T47D (cell line): ENCODE data around the gene FBXO31.
"Not testable (repeated sequence)": the region's sequence is repeated elsewhere in the genome, so short reads cannot be mapped to it uniquely, and the experiment has no call there.

Source experiments
- DNase-seq, 2 experiments: peaks; one replicate each; pipeline versions ENCODE4 v3.0.0 to v3.0.0-alpha.2; 2011 to 2012; ENCODE audit warnings: low read depth in 1 of 2, low spot score in 1 of 2
- JUND ChIP-seq: IDR thresholded peaks from 2 replicates; pipeline ENCODE4 v1.6.1; 2012; ENCODE audit warnings: low read depth
- in situ Hi-C: cut with HindIII; loops from 2 replicates; pipeline ENCODE4 v1.10.0; 2016; ENCODE audit warnings: low sequenced_read_pairs, low pct_unique_long_range_greater_than_20kb

FBXO31 gene

DNA sequence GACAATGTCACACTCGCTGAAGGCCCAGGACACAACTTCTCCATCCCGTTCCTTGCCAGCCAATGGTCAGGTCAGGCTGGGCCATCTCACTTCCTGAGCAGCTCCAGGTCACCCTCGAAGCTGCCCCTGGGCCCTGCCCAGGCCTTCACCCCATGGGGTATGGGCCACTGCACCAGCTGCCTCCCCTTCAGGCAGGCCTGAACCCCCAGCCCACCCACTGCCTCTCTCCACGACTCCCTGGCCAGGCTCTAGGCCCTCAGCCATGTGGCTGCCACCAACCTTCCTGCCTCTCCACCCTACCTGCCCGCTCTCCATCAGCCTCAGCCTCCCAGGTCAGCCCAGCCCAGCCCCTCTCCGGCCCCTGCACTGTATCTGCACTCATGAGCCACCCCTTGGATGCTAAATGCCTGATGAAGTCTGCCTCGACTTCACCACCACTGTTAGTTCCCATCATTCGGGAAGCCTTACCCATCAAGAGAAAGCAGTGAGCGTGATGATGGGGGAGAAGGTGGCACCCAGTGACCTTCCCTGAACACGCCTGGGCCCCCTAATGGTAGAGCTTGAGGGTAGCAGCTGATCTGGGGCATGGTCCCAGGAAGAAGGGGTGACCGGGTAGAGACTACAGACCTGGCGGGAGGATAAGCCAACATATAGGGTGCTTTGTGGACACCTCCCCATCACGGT is 35.5 kb downstream of the FBXO31 start:
- TF ChIP-seq JUND: no peak
- in situ Hi-C loops: no loop called here
- no peak for DNase-seq

DNA sequence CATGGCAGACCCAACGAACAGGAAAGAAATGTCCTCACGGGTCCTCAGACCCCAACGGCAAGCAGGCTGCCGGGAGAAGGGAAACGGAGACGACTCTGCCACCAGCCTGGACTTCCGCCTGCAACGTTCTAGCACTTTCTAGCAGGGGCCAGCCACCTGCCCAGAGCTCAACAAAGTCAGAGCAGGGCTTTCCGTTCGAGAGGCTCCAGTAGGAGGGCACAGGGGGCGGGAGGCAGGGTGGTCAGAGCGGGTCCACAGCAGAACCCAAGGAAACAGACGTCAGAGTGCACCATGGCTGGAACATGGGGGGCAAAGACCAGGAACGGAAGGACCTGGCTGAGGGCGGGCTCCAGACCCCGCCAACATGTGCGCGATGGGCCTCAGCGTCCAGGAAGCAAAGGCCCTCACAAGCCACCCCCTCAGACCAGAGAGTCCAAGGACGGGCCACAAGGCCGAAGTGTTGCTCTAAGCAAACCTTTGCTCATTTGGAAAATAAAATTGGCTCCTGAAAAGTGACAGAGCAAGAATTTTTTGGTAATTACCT is 37.0 kb downstream of the FBXO31 start:
- DNase-seq: no peak
- in situ Hi-C loops: no loop called here
- no peak for TF ChIP-seq JUND

DNA sequence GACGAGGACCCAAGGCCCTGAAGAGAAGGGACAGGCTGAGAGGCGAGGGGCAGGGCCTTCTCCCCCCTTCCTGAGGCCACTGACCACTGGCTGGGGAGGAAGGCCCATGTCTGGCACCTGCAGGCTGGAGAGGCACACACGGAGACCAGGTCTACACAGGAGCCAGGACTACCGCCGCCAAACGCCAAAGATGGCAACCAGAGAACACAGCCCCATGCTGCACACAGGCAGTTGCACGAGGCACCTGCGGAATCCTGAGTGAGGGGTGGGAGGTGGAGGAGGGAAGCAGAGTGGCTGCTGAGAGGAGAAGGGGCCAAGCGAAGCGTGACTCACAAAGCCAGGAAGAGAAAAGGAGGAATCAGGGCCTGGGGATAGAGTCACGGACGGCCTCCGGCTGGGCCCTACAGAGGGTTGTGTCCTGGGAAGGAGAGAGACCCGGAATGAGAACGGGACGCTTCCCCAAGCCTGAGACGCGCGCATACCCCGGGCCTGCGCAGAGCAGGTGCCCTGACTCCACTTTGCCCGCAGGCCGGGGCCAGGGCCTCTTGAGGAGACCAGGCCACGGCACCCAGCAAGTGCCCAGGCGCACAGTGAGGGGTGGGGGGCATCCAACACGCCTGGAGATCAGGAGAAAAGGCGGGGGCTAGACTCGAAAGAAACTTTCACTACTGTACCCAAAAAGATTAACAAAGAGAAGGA is 37.7 kb downstream of the FBXO31 start:
- in situ Hi-C loops: no loop called here
- TF ChIP-seq JUND: no peak
- no peak for DNase-seq

DNA sequence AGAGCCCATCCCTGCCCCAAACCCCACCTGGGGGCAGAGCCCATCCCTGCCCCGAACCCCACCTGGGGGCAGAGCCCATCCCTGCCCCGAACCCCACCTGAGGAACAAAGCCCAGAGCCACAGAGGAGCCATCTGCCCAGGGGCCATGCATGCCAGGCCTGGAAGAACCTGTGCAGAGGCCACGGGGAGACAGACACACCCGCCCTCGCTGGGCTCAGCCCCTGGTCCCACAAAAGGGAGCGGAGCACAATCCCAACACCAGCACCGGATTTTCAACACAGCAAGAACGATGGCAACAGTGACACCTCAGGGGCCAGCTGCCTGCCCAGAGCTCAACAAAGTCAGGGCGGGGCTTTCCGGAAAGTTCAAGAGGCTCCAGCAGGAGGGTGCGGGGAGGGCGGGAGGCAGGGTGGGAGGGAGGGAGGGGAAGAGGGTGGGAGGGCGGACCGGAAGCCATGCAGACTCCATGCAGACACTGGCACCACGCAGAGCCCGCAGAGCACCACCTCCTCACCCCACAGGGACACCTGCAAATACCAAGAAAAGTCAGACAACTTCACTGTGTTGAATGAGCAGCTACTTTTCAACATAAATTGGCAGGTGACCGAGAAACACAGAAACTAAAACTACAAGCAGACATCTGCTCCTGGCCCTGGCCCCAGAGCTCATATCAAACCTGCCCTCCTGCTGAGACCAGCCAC is 38.5 kb downstream of the FBXO31 start:
- no peak for TF ChIP-seq JUND
- no peak for DNase-seq
- in situ Hi-C loops: no loop called here

DNA sequence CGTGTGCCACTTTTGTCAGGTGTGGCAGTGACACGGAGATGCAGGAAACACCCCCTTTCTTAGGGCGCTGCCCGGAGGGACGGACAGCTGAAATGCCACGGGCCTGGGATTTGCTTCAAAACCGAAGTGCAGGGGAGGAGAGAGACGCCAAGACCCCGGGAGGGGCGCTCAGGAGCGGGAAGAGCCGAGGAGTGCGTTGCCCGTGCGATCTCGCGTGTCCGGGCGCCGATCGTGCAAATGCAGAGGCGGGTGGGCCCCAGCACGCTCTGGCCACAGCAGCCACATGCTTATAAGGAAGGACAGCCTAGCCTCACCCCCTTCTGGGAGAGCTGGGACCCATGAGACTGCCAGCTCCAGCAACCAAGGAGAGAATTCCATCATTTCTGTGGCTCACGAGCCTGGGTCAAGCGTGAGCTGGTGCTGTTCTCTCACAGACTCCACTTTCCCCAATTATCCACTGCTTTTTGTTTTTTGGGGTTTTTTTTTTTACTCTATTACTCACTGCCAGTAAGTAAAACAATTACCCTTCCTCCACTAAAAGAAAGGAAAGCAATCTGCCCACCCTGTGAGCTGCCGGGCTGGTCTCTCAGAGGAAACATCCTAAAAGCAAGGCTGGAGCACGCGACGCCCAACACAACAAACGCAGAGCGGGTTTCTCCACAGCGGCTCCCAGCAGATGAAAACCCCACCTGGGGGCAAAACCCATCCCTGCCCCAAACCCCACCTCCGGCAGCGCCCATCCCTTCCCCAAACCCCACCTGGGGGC is 39.2 kb downstream of the FBXO31 start:
- in situ Hi-C loops: no loop called here
- no peak for DNase-seq
- no peak for TF ChIP-seq JUND

DNA sequence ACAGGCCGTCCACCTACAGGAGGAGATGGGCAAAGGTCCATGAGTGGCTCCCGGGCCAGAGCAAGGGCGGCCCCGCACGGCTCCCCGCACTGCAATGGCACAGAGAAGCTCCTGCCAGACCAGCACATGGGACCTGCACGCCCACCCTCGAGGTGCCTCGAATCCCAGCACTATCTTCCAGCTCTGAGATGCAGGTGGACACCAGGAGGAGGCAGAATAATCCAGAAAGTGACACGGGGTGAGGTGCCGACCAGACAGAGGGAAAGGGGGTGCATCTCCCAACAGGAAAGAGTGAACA is 39.9 kb downstream of the FBXO31 start:
- DNase-seq: no peak
- TF ChIP-seq JUND: no peak
- in situ Hi-C loops: no loop called here

DNA sequence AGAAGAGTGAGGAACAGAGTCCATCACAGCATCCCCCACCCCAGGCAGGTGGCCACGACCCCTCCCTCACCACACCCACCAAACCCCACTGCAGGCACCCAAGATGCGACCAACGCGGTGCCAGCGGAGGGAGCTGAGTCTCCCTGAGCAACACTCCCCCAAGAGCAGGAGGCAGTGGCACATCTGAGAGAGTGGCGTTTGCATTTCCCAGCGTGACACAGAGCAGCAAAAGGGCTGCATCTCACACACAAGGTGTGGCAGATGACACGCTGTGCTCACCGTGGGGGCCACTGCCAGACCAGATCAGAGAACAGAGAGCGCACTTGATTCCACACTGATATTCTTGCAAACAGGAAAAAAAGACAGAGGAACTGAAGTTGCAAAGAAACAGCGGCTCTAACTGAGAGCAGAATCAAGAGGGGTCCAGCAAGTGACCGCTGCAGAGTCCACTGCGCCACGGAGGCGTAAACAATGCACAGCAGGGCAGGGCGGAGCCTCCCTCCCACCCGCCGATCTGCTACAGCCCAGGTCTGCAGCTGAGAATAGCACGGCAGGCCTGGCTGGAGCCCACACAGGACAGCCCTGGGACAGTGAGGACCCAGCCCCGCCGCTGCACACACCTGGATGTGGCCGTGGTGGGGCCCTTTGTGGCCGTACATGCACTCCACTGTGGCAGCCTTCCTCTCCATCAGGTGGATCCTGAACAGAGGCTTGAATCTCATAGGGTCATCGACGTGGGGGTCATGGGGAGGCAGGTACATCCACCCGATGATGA is 40.4 kb downstream of the FBXO31 start:
- no peak for TF ChIP-seq JUND
- no peak for DNase-seq
- in situ Hi-C loops: no loop called here

DNA sequence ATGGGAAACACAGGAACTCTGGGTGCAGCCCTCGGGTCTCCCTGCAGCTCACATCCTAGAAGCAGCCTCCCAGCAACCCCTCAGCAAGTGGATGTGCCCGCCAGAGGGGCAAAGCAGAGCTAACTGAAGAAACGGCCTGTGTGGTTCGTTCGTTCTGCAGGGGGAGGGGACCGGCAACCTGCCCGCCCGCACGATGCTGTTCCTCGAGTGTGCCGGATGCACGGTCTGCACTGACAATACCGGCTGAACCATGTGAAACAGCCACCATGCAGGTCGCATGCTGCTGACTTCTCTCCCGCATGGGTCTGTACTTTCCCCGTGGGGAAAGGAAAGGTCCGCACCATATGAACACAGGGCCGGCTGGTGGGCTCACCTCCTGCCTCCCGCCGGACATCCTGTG is 41.1 kb downstream of the FBXO31 start:
- DNase-seq: no peak
- TF ChIP-seq JUND: no peak
- in situ Hi-C loops: no loop called here

DNA sequence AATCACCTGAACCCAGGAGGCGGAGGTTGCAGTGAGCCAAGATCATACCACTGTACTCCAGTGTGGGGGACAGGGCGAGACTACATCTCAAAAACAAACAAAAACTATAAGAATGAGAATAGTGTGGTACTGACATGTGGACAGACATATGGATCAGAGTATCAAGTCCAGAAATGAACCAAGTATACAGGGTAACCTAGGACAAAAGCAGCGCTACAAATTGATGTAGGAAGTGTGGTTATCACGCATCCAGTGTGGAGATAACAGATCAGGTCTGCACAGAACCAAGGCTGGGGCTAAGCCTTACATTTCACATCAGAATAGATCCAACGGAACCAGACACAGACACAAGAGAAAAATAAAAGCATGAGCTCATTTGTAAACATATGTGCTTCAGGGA is 43.4 kb downstream of the FBXO31 start:
- TF ChIP-seq JUND: no peak
- in situ Hi-C loops: no loop called here
- no peak for DNase-seq

DNA sequence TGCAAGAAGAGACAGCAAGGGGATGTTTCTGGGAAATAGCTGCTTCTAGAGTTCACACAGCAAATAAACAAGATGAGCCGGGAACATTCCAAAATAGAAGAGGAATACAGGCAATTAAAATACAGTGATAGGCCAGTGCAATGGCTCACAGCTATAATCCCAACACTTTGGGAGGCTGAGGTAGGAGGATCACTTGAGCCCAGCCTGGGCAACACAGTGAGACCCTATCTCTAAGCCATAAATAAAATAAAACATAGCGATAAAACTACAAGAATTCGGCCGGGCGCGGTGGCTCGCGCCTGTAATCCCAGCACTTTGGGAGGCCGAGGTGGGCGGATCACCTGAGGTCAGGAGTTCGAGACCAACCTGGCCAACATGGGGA is 43.9 kb downstream of the FBXO31 start:
- in situ Hi-C loops, DNase-seq: not testable (repeated sequence)

DNA sequence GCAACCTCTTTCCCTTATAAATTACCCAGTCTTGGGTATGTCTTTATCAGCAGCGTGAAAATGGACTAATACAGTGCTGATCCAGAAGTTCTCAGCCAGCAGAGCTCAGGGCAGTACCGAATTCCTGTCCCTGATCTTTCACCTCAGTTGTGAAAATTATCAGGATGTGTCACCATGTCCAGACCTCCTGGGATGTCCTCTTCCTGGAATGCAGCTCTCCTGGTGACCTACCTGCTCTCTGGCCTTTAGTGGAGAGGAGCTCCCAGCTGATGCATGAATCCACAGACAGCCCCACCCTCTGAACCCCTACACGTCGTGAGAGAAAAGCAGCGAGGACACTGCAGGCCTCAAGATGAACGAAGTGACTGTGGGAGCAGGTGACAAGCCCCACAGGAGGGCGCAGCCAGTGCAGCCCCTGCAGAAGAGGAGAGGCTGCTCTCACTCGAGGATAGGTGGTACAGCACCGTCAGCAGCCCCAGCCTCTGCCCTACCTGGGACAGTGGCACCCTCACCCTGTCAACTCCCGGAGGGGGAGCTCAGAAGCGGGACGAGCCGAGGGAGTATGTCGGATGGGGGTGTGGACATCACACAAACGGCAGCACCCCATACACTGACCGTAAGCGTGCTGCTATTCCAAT is 44.4 kb downstream of the FBXO31 start:
- no peak for TF ChIP-seq JUND
- no peak for DNase-seq
- in situ Hi-C loops: no loop called here

DNA sequence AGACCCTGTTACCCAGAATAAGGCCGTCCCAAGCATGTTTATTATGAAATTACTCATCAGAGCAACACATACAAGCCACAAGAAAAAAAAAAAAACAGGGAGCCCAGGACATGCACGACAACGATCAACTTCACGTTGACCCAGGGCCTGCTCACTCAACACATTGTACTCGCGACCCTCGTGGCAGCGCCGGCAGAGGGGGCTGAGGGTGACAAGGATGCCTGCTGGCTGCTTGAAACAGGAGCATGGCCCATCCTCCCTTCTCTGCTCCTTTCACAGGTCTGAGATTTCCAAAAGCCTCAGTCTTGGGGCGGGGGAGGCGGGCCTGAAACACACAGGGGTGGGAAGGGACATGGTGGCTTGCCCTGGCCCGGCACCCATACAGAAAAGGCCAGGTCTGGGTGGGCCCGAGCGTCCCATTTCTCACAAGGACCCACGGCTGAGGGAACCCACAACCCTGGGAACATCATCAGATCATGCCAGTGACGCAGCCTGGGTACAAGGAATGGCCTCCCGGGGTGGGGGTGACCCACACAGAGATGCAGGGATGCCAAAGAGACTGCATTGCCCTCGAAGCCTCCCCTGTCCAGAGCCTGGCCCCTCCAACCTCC is 45.3 kb downstream of the FBXO31 start:
- no peak for TF ChIP-seq JUND
- in situ Hi-C loops: no loop called here
- DNase-seq: no peak
